Stimulated activated CD4-positive, alpha-beta T cell treated with anti-CD3 and anti-CD28 coated beads, Interleukin-4, amount 100 ng/mL, for 24 hours (primary cell): Measurements from ENCODE around the gene POP4.
"Not testable (repeated sequence)": the region's sequence is repeated elsewhere in the genome, so short reads cannot be mapped to it uniquely, and the experiment has no call there.

ENCODE experiments used
- DNase-seq: peaks from one replicate; pipeline ENCODE4 v3.0.0-alpha.2; 2020

POP4 gene, protein sequence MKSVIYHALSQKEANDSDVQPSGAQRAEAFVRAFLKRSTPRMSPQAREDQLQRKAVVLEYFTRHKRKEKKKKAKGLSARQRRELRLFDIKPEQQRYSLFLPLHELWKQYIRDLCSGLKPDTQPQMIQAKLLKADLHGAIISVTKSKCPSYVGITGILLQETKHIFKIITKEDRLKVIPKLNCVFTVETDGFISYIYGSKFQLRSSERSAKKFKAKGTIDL

DNA sequence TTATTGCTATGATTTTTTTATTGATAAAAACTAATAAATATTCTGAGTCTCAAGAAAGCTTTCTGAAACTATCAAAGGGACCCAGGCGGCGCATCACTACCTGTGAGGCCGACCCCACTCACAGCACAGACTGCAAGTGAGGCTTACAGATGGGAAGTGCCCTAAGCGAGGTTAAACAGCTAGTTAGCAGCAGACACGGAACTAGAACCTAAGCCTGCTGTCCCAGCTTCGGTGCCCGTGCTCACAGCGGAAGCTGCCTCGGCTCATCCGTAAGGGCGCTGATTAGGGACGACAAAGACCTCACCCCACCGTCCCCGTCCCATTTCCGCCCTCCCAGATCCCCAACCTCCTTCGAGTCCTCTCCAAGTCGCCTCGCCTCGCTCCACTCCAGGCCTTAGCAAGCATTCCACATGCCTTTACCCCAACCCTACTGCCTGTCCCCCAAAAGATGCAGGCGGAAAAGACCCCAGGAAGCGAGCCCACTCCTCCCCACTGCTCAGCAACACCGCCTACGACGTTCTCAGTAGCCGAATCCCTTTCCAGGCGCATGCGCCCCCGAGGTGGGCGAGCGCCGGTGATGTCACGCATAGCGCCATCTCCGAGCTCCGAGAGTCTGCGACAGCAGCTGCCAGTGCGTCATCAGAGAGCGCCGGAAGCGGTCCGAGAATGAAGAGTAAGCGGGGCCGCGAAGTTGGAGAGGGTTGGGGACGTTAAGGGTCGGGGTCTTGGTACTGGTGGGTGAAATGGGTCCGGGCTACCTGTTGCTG, at the start of gene POP4:
Gene POP4, plus strand, starts transcription at position 631 of the 767 bp plus-strand sequence. Its CDS starts 36 bp downstream, at position 667.
- peak; percentile 98 for DNase-seq

GRCh38 chr19:29559110-29559509, 47.0 kb upstream of the POP4 start:
- DNase-seq: not testable (repeated sequence)

DNA sequence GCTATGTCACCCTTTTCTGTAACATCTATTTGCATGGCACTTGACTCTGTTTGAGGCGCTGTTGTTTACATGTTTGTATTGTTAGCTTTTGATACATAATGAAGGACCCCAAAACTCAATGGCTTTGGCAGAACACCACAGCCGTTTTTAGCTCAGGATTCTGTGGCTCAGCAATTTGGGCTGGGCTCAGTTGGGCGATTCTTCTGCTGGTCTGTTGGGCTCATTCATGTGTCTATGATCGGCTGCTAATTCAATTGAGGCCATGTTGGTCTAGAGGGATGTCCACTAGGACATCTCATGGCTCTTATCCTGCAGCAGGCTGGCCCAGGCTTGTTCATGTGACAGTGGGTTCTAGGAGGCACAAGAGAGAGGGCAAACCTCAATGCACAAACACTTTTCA, 46.3 kb upstream of the POP4 start:
- DNase-seq: no peak

DNA sequence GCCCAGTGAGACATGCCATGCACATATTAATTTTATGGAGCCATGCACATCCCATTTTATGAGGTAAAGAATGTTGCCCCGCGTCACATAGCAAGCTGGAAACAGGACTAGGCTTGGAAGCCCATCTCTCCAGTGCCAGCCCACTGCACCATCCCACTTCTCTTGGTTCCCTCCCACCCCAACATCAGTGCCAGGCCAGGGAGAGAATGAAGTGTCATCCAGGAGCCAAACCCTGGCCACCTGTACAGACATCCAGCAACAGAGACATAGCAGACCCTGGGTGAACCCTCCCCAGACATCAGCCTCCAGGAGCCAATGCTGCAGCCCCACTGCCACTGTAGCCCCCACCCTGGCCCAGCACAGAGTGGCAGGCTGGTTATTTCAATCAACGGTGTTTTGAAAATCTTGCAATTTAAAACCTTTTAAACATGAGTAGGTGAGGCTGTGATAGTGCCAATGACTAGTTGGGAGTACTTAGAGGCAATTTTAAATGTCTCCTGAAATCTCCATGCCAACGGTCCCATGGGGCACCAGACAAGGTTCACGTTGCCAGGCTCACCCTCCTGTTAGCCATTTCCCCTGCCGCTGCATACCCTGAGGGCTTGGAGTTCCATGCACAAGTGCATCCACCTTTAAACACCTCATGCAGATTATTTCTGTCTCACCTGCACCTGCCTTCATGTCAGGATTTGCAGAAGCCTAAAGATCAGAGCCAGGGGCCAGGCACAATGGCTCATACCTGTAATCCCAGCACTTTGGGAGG, 45.6 kb upstream of the POP4 start:
- no peak for DNase-seq

- no peak for DNase-seq
These were observed 44.5 kb upstream of the POP4 start for GRCh38 chr19:29561601-29562000.

DNA sequence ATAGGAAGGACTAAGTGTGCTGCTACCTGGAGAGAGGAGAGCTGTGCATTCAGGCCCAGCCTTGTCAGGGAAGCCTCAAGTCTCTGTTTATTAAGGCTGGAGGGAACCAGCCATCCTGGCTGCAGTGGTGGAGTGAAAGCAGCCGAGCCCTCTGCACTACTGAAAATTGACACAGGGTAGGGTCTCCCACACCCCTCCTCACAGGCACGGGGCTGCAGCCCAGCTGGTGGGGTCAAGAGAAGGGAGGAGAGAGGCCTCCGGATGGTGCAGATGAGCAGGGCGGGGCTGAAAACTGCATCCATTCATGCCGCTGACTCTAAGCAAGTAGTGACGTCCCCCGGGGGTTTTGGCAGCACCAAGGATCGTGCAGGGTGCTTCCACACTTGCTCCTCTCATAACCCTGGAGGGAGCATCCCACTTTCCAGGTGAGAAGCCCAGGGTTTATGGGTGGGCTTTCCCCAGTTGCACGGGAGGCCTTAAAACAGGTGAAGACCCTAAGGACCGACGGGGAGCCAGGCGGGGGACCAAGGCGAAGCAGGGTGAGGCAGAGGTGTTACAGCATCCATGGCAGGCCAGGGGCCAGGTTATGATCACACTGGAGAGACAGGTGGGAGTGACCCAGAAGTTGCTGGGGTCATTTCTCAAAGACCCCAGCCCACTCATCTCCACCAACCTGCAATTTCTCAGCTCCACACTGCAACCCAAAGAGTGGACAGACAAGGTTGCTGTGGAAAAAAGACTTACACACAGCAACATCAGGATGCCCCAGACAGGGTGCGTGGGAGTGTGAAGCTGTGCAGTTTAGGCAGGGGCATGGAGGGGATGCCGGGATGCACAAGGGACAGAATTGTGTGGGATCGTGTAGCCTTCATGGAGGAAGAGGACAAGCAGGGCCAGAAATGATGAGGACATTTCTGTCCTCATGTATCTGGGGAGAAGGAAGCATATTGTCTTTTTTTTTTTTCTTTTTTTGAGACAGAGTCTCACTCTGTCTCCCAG, 43.5 kb upstream of the POP4 start:
- DNase-seq: no peak

GRCh38 chr19:29563486-29564101, 42.5 kb upstream of the POP4 start:
- no peak for DNase-seq

GRCh38 chr19:29564574-29565005, 41.5 kb upstream of the POP4 start:
- peak; percentile 17 for DNase-seq

- no peak for DNase-seq
These were observed 40.9 kb upstream of the POP4 start for GRCh38 chr19:29565171-29565570.

DNA sequence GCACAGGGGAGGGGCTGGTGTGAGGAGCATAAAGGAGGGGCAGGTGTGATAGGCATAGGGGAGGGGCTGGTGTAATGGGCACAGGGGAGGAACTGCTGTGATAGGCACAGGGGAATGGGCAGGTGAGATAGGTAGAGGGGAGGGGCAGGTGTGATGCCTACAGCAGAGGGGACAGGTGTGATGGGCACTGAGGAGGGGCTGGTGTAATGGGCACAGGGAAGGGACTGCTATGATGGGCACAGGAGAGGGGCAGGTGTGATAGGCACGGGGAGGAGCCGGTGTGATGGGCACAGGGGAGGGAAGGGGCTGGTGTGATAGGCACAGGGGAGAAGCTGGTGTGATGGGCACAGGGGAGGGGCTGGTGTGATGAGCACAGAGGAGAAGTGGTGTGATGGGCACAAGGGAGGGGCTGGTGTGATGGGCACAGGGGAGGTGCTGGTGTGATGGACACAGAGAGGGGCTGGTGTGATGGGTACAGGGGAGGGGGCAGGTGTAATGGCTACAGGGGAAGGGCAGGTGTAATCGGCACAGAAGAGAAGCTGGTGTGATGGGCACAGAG, 39.5 kb upstream of the POP4 start:
- no peak for DNase-seq

- DNase-seq: no peak
These were observed 38.6 kb upstream of the POP4 start for GRCh38 chr19:29567366-29567915.

DNA sequence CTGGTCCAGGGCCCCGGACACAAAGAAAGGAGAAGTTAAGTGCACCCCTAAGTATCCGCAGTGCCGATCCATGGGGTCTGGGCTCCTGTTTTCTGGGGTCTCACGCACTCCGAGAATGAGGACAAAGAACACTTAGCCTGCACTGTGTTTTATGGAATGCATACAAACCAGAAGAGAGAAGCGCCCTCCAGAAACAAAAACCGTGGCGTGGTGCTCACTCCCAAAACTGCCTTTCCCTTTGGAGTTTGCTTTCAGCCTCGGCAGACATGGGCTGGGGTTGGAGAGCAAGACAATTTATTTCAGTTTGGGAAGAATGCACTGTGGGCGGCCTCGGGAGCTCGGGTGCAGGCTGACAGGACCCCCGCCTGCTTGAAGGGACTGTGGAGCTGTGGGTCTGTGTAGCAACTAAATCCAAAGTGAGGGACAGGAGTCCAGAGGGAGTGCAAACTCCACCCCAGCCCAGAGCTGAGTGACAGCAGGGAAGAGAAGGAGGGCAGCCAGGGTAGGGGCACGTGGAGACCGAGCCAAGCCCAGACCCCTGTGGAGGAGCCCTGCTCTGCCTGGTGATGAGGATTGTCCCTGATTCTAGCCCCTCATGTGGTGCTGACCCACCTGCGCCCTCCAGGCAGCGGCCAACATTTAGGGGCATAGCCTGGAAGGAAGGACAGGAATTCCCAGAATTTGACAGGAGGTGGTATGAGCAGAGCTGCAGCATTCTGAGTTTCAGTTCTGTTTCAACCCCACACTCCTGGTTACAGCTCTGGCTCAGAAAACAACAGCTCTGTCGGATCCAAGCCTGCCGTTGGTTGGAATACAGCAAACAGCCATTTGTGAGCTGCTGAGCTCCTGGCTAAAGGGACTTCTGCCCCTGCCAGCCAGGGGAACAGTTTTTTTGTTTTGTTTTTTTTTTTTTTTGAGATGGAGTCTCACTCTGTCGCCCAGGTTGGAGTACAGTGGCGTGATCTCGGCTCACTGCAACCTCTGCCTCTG, 37.8 kb upstream of the POP4 start:
- no peak for DNase-seq

GRCh38 chr19:29569038-29569911, 36.8 kb upstream of the POP4 start:
- DNase-seq: no peak

DNA sequence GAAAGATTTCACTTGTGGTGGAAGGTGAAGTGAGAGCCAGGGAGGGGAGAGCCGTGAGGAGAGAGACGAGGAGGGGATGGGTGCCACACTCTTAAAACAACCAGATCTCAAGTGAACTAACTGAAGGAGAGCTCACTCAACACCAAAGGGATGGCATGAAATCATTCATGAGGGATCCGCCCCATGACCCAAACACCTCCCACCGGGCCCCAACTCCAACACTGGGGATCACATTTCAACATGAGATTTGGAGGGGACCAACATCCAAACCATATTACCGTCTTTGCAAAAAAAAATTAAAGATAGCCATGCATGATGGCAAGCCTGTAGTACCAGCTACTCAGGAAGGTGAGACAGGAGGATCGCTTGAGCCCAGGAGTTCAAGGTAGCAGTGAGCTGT, 34.9 kb upstream of the POP4 start:
- no peak for DNase-seq

DNA sequence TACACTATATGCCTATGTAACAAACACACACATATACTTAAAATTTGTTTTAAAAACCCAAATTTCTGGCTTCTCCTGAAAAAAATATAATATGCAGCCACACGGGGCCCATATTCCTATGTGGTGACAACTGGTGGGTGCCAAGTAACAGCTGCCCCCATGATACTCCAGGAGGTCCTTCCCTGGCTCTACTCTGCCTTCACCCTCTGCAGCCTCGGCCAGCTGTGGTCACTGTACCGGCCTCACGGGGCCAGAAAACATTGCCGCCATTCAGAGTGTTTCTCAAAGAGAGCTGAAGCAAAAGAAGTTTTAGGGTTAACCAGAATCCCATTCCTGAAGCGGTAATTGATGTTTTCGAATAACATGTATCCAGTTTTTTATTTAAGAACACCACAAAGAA, 32.6 kb upstream of the POP4 start:
- no peak for DNase-seq

DNA sequence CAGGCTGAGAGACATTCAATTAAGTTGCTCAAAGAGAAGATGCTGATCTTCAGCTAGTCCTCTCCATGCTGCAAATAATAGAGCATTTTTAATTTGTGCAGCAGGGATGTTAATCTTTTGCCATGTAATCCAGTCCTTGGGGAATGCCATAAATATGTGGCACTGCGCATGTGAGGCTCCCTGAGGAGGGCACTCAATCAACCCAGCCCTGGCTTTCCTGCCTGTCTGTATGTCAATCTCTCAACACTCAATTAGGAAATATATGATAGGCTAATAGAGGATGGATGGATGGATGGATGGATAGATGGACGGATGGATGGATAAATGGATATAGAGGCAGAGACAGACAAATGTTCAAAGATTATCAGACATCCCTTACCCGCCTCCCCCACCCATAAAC, 31.6 kb upstream of the POP4 start:
- DNase-seq: no peak

DNA sequence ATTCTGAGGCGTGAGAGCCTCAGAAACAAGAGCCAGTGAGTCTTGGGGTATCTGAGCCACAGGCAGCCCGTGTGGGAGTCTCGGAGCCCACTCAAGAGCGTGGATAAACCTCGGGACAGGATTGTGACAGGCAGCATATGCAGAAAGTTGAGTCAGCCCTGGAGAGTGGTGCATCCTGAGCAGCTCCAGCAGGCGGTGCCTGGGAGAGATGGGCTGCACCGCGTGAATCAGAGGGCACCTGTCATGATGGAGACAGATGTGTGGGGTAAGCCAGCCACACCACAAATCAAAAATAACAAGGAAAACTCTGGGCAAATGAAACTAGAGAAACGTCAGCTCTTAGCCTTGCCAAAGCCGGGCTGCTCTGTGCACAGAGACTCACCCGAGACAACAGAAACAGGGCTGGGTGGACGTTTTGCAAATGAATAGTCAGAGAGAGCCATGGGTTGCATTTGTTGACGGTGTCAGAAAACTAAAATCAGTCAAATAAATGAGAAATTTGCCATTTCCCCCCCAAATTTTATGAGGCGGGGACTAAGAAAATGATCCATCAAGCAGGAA, 30.0 kb upstream of the POP4 start:
- DNase-seq: peak; percentile 13

- DNase-seq: peak; percentile 63
These were observed 29.1 kb upstream of the POP4 start for GRCh38 chr19:29576761-29577648.
